Measurements from ENCODE around the gene IFT122.

GRCh38 chr3:129514563-129514962, 74.5 kb downstream of the IFT122 start:
- TF ChIP-seq CTCF (IDR thresholded peaks at IDR 0.05), result no peak
- no peak for TF ChIP-seq REST (IDR thresholded peaks at IDR 0.05)
- TF ChIP-seq MAFK (IDR thresholded peaks at IDR 0.05; ENCODE audit: partially characterized antibody), result no peak
- TF ChIP-seq POLR2A (IDR thresholded peaks at IDR 0.05; ENCODE audit: low read length), result no peak
